VCaP (cell line): ENCODE results near the gene PTGER1.

Source experiments
- H3K27ac ChIP-seq: fragments of 450-650 bp; 2 replicates; pipeline ENCODE4 v1.5.1; 2017
- CTCF ChIP-seq: fragments of 450-650 bp; conservative IDR thresholded peaks from 2 replicates; pipeline ENCODE4 v1.5.1; 2017; ENCODE audit warnings: mild to moderate bottlenecking, moderate library complexity

Gene PTGER1

GRCh38 chr19:14425696-14426138 lies 49.4 kb downstream of the PTGER1 start:
- H3K27ac ChIP-seq, result no peak overlapping the region
- no peak for TF ChIP-seq CTCF
